Loucy (cell line): Measurements from ENCODE around the gene CWC22.

Experiments
- EZH2phosphoT487 ChIP-seq: fragments of 200-600 bp; IDR thresholded peaks from 2 replicates; pipeline ENCODE4 v1.6.1; 2018; ENCODE audit warnings: antibody characterized with exemption, mild to moderate bottlenecking, moderate library complexity, borderline replicate concordance
- TF ChIP-seq, protein P1 (sequence below): fragments of 200-600 bp; sonication (generic); conservative IDR thresholded peaks from 2 replicates; pipeline ENCODE4 v1.5.1; 2014; ENCODE audit warnings: mild to moderate bottlenecking, antibody characterized with exemption, low read length

DNA sequence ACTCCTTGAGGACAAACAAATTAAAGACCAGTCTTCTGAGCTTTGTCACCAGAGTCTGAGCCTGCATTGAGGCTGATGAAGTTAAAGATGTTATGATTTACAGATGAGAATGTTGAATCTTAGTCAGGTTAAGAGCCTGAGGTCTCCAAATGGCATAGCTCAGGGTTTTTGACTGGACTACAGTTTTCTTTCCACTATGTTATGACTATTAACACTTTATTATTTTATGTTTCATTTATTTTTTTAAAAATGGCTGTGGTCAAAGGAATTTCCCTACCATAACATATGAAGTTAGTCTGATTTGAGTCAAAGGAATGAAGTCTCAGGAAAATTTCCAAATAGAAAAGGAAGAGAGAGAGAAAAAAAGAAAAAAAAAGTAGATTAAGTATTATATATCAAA lies 39.7 kb upstream of the CWC22 start:
- TF ChIP-seq, protein P1, sequence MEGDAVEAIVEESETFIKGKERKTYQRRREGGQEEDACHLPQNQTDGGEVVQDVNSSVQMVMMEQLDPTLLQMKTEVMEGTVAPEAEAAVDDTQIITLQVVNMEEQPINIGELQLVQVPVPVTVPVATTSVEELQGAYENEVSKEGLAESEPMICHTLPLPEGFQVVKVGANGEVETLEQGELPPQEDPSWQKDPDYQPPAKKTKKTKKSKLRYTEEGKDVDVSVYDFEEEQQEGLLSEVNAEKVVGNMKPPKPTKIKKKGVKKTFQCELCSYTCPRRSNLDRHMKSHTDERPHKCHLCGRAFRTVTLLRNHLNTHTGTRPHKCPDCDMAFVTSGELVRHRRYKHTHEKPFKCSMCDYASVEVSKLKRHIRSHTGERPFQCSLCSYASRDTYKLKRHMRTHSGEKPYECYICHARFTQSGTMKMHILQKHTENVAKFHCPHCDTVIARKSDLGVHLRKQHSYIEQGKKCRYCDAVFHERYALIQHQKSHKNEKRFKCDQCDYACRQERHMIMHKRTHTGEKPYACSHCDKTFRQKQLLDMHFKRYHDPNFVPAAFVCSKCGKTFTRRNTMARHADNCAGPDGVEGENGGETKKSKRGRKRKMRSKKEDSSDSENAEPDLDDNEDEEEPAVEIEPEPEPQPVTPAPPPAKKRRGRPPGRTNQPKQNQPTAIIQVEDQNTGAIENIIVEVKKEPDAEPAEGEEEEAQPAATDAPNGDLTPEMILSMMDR = no peak
- TF ChIP-seq EZH2phosphoT487 = no peak
